ENCODE measurements around the gene ZNF436. TPM values are rescaled to one million over a fixed set of nuclear protein-coding genes. Genes with fewer than 3 reads are reported as not detected.
A peak's percentile ranks its signal among the peaks of the same experiment; 100 is the strongest.

The ZNF436 gene
- total and polyA plus RNA-seq, 9 of the 15 experiments (the other 6 are each of a cell fraction or from before 2014, with no cell fraction given): 2.1 to 11.3 (median 6.8) TPM

DNA sequence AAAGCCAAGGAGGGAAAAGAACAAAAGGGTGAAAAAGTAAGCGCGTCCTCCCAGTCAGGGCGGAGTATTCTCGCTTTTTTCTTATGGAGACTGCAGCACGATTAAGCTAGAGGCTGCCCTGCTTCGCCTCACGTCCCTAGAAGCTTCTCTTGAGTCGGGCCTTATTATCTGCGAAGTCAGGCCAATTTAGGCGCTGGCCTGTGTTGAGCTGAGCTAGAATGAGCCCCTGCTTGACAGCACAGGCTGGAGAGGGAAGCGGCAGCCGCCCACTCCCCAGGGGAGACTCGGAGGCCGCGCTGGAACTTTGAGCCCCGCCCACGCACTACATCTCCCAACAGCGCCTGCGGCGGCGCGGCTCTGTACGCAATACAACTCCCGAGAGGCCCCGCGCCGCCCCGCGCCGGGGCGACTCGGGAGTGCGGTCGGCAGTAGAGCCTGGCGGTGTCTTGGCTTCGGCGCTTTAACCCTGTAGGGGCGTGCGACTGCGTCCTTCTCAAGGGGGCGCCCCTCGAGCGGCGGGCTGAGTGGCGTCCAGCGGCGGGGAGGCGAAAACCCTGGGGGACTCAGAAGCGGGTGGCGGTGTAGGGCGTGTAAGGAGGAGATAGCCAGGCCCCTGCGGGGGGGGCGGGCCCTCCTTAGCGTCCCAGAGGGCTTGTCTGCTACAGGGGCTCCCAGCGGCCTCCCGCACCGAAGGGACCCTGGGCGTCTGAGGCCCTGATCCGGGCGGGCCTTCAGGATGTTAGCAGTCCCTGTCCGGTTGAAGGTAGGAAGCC, 888 bp downstream of the ZNF436 start (continued):
- TF ChIP-seq, protein P1, sequence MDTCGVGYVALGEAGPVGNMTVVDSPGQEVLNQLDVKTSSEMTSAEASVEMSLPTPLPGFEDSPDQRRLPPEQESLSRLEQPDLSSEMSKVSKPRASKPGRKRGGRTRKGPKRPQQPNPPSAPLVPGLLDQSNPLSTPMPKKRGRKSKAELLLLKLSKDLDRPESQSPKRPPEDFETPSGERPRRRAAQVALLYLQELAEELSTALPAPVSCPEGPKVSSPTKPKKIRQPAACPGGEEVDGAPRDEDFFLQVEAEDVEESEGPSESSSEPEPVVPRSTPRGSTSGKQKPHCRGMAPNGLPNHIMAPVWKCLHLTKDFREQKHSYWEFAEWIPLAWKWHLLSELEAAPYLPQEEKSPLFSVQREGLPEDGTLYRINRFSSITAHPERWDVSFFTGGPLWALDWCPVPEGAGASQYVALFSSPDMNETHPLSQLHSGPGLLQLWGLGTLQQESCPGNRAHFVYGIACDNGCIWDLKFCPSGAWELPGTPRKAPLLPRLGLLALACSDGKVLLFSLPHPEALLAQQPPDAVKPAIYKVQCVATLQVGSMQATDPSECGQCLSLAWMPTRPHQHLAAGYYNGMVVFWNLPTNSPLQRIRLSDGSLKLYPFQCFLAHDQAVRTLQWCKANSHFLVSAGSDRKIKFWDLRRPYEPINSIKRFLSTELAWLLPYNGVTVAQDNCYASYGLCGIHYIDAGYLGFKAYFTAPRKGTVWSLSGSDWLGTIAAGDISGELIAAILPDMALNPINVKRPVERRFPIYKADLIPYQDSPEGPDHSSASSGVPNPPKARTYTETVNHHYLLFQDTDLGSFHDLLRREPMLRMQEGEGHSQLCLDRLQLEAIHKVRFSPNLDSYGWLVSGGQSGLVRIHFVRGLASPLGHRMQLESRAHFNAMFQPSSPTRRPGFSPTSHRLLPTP (IDR thresholded peaks at IDR 0.05; ENCODE audit: borderline replicate concordance, extremely low read depth, insufficient read length): no peak
- TF ChIP-seq ZNF354B (CRISPR knock-in tag; IDR thresholded peaks at IDR 0.05) (no peak), PHF20 (IDR thresholded peaks at IDR 0.05; ENCODE audit: partially characterized antibody) (peak; percentile 69), MAFG (tag; conservative IDR thresholded peaks at IDR 0.05) (no peak), MEIS2 (IDR thresholded peaks at IDR 0.05; ENCODE audit: partially characterized antibody) (no peak), NR3C1 (CRISPR knock-in tag; IDR thresholded peaks at IDR 0.05) (no peak), KAT2B (IDR thresholded peaks at IDR 0.05; ENCODE audit: low read depth, low read length) (no peak), RBM39 (optimal IDR thresholded peaks at IDR 0.05; ENCODE audit: low read depth, low read length) (peak; percentile 82), ZNF124 (CRISPR knock-in tag; IDR thresholded peaks at IDR 0.05) (no peak), SMARCB1 (IDR thresholded peaks at IDR 0.05; ENCODE audit: insufficient read length, low read depth) (no peak), ZNF384 (IDR thresholded peaks at IDR 0.05; ENCODE audit: low read depth, low read length) (0 out of 2 replicates have a peak, but pooled peaks have one; percentile 34), CHD4 (IDR thresholded peaks at IDR 0.05; ENCODE audit: insufficient read depth, insufficient replicate concordance, low read depth, low read length, poor library complexity, severe bottlenecking) (no peak)
- TF ChIP-seq, protein P2, sequence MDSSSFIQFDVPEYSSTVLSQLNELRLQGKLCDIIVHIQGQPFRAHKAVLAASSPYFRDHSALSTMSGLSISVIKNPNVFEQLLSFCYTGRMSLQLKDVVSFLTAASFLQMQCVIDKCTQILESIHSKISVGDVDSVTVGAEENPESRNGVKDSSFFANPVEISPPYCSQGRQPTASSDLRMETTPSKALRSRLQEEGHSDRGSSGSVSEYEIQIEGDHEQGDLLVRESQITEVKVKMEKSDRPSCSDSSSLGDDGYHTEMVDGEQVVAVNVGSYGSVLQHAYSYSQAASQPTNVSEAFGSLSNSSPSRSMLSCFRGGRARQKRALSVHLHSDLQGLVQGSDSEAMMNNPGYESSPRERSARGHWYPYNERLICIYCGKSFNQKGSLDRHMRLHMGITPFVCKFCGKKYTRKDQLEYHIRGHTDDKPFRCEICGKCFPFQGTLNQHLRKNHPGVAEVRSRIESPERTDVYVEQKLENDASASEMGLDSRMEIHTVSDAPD (CRISPR knock-in tag; IDR thresholded peaks at IDR 0.05): no peak
- TF ChIP-seq, protein P3, sequence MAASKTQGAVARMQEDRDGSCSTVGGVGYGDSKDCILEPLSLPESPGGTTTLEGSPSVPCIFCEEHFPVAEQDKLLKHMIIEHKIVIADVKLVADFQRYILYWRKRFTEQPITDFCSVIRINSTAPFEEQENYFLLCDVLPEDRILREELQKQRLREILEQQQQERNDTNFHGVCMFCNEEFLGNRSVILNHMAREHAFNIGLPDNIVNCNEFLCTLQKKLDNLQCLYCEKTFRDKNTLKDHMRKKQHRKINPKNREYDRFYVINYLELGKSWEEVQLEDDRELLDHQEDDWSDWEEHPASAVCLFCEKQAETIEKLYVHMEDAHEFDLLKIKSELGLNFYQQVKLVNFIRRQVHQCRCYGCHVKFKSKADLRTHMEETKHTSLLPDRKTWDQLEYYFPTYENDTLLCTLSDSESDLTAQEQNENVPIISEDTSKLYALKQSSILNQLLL (CRISPR knock-in tag; IDR thresholded peaks at IDR 0.05; ENCODE audit: borderline replicate concordance): no peak
- TF ChIP-seq, protein P4, sequence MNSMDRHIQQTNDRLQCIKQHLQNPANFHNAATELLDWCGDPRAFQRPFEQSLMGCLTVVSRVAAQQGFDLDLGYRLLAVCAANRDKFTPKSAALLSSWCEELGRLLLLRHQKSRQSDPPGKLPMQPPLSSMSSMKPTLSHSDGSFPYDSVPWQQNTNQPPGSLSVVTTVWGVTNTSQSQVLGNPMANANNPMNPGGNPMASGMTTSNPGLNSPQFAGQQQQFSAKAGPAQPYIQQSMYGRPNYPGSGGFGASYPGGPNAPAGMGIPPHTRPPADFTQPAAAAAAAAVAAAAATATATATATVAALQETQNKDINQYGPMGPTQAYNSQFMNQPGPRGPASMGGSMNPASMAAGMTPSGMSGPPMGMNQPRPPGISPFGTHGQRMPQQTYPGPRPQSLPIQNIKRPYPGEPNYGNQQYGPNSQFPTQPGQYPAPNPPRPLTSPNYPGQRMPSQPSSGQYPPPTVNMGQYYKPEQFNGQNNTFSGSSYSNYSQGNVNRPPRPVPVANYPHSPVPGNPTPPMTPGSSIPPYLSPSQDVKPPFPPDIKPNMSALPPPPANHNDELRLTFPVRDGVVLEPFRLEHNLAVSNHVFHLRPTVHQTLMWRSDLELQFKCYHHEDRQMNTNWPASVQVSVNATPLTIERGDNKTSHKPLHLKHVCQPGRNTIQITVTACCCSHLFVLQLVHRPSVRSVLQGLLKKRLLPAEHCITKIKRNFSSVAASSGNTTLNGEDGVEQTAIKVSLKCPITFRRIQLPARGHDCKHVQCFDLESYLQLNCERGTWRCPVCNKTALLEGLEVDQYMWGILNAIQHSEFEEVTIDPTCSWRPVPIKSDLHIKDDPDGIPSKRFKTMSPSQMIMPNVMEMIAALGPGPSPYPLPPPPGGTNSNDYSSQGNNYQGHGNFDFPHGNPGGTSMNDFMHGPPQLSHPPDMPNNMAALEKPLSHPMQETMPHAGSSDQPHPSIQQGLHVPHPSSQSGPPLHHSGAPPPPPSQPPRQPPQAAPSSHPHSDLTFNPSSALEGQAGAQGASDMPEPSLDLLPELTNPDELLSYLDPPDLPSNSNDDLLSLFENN (IDR thresholded peaks at IDR 0.05; ENCODE audit: low read depth in 2 of 2, low read length in 2 of 2): 0 out of 4 replicates have a peak, but pooled peaks of 1 of the 2 experiments have one; percentile 10
- TF ChIP-seq, protein P5, sequence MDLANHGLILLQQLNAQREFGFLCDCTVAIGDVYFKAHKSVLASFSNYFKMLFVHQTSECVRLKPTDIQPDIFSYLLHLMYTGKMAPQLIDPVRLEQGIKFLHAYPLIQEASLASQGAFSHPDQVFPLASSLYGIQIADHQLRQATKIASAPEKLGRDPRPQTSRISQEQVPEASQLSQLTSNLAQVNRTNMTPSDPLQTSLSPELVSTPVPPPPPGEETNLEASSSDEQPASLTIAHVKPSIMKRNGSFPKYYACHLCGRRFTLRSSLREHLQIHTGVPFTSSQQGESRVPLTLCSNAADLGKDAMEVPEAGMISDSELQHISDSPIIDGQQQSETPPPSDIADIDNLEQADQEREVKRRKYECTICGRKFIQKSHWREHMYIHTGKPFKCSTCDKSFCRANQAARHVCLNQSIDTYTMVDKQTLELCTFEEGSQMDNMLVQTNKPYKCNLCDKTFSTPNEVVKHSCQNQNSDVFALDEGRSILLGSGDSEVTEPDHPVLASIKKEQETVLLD (IDR thresholded peaks at IDR 0.05): no peak; the same call in 1 of the 2 replicates
